ENCODE measurements around the gene SUMO3.

Gene SUMO3

GRCh38 chr21:44774972-44775371 lies 42.9 kb downstream of the SUMO3 start:
- no peak for TF ChIP-seq CTCF (IDR thresholded peaks at IDR 0.05; ENCODE audit: low read depth, low read length)
- H3K4me3 ChIP-seq (ENCODE audit: low read depth, low read length), result no peak overlapping the region

DNA sequence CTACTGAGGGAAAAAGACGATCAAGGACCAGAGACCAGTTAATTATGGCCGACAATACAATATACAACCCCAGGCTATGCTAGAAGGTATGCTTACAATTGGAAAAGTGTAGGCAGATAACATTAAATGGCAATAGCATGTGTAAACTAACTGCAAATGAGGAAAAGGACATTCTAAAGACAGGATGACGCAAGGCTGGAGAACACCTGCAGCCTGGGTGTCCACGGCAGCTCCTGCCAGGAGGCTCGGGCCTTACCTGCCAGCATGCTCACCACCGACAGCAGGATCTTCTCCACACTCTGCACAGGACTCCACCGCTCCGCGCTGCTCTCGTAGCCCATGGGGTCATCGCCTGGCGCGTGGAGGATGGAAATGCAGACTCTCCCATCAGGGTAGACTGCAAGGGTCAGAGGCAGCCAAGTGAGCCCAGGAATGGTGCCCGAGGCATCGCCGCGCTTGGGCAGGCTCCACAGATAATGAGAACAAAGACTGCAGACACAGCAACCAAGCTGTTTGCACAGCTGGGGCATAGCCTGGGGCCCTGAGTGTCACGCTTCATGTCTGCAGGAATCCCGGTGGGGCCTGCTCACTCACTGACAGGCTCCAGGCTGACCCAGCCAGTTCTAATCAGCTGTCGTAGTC lies 44.5 kb downstream of the SUMO3 start:
- no peak for TF ChIP-seq CTCF (IDR thresholded peaks at IDR 0.05; ENCODE audit: low read depth, low read length)
- no peak overlapping the region for H3K4me3 ChIP-seq (ENCODE audit: low read depth, low read length)

DNA sequence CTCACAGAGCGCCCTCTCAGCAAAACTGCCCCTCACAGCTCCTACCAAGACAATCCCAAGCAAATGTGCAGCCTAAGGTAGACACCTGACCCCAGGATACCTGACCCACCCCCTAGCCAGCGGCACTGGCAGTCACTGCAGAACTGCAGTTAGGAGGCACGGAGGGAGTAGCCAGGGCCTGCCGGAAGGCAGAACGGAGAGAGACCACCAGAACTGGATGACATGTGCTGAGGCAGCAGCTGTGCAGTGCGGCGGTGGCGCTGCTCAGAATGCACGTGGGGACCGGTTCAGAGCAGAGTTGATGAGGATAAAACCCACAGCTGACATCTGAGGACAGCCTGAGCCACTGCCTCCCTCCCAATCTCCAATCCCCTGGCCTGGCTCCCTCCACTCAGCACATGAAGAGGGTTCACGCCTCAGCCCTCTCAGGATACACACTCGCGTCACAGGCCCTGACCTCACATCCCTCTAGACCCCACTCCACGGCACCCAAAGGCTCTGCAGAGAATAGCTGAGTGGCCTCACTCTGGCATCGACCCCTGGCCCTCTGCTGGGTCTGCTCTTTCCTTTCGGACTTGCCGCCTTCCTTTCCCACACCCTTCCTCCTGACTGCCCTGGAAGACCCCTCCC lies 45.9 kb downstream of the SUMO3 start:
- no peak for TF ChIP-seq CTCF (IDR thresholded peaks at IDR 0.05; ENCODE audit: low read depth, low read length)
- H3K4me3 ChIP-seq (ENCODE audit: low read depth, low read length), result no peak overlapping the region

DNA sequence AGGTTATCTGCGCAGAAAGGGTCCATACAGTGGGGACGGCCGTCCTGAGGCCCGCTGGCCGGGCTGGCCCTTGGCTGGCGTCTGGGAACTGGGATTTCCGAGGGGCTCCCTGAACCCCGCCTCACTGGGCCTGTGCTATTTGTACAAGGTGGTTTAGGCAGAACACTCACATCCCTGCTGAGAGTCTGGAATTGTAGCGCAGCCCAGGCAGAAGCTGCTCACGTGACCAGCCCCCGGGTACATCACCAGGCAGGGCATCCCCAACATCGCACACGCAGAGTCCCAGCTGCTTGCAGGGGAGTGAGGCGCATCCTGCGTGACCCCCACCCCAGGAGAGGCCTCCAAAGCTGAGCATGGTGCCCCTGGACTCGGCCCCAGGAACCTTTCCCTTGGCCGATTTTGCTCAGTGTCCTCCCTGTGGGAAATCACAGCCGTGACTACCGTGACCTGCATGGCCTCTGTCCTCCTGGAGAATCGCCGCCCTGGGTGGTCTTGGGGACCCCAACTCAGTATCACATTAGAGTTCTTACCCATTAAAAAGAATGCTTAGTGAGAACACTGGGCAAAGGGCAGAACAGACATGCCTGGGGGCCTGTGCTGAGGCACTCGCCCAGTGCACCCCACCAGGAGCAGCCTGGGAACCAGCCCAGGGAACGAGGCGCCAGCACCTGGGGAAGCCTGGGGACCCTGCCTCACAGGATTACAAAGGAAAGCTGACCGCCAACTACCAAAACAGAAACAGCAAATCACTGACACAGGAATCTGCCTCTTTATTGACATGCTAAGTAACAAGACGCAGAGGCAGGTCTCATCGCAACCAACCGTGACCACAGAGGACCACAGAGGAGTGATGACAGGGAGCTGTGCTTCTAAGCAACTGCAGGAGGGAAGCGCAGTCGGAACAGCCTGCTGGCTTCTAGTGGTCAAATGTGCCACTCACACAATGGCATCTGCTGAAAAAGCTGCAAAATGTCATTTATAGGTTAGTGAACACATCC lies 49.7 kb downstream of the SUMO3 start:
- TF ChIP-seq CTCF (IDR thresholded peaks at IDR 0.05; ENCODE audit: low read depth, low read length), result no peak

DNA sequence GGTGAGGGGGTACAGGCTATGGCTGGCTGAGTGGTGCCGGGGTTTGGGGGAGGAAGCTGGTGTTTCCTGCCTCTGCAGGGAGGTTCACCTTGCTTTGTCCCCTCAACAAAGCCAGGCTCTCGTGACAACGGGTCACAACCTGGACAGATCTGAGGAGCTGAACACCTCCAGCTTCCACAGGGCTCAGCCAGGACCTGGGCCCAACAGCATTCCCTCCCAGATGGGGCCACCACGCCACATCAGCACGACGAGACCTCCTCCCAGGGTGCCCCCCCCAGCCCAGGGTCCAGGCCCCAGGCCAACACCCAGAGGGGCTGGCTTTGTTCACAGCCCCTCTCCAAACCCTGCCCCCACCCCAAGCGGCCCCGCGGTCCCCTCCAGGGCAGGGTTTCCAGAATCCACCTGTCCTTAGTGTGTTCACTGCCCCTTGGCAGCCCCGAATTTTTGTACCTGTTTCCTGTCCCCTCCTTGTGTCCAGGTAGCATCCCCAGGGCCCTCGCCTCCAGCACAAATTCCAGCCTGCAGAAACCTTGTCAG lies 51.0 kb downstream of the SUMO3 start:
- H3K4me3 ChIP-seq (ENCODE audit: low read depth, low read length), result no peak overlapping the region

More for the DNA sequence above, 49.7 kb downstream of the SUMO3 start:
- H3K4me3 ChIP-seq (ENCODE audit: low read depth, low read length), result no peak overlapping the region

More for the DNA sequence above, 51.0 kb downstream of the SUMO3 start:
- TF ChIP-seq CTCF (IDR thresholded peaks at IDR 0.05; ENCODE audit: low read depth, low read length), result no peak

All from WI38 (cell line).